H1 (cell line): ENCODE results near the gene SLC35E1. TPM values are rescaled to one million over a fixed set of nuclear protein-coding genes. Genes with fewer than 3 reads are reported as not detected.

Experiments used
- CTCF ChIA-PET: fragments of 300-600 bp; sonication (Branson Sonifier 250); formaldehyde crosslinking; loops from one replicate; lab custom pipeline; 2021; ENCODE audit not compliant: partially characterized antibody; lab: Charles Lee
- POLR2A ChIA-PET: fragments of 300-600 bp; sonication (Branson Sonifier 250); formaldehyde crosslinking; loops from one replicate; lab custom pipeline; 2021; ENCODE audit warnings: inconsistent platforms; ENCODE audit not compliant: partially characterized antibody; lab: Charles Lee
- DNase-seq, 2 experiments: peaks; one replicate each; pipeline versions ENCODE4 v3.0.0 to v3.0.0-alpha.2; 2010 to 2022; ENCODE audit warnings: low spot score in 2 of 2, low read depth in 1 of 2, mixed read lengths in 1 of 2
- FAIRE-seq: peaks from 2 replicates; lab custom pipeline; 2011; peaks lifted over from hg19 to GRCh38; lab: Jason Lieb, UNC
- H2AFZ ChIP-seq: 2 replicates; pipeline ENCODE4 v1.8.1; 2012; ENCODE audit warnings: low read length, inconsistent platforms
- H2AK5ac ChIP-seq: 2 replicates; pipeline ENCODE4 v1.6.1; 2013; ENCODE audit warnings: low read depth, low read length
- H2BK120ac ChIP-seq: replicated peaks from 2 replicates; pipeline ENCODE3; 2013; ENCODE audit warnings: low read depth, low read length, inconsistent platforms
- H2BK12ac ChIP-seq: 2 replicates; pipeline ENCODE4 v1.6.1; 2013; ENCODE audit warnings: low read depth, low read length
- H2BK15ac ChIP-seq: 2 replicates; pipeline ENCODE4 v1.6.1; 2013; ENCODE audit warnings: low read length
- H2BK20ac ChIP-seq: 2 replicates; pipeline ENCODE4 v1.6.1; 2013; ENCODE audit warnings: low read length
- H2BK5ac ChIP-seq: 2 replicates; pipeline ENCODE4 v1.6.1; 2013; ENCODE audit warnings: low read depth, low read length
- H3K14ac ChIP-seq: 2 replicates; pipeline ENCODE4 v1.6.1; 2013; ENCODE audit warnings: inconsistent platforms; ENCODE audit not compliant: insufficient read length
- H3K18ac ChIP-seq: 2 replicates; pipeline ENCODE4 v1.6.1; 2013; ENCODE audit warnings: low read length; ENCODE audit errors: extremely low read depth
- H3K23ac ChIP-seq: 2 replicates; pipeline ENCODE4 v1.6.1; 2013; ENCODE audit warnings: inconsistent platforms; ENCODE audit not compliant: insufficient read length
- H3K23me2 ChIP-seq: 2 replicates; pipeline ENCODE4 v1.6.1; 2013; ENCODE audit warnings: low read depth, low read length
- H3K27ac ChIP-seq: 2 replicates; pipeline ENCODE4 v1.6.1; 2011; ENCODE audit warnings: low read depth, low read length, inconsistent platforms
- H3K27me3 ChIP-seq, 4 experiments: replicated peaks in 1 of 4; 1 replicate in 1 of 4; 2 replicates in 3 of 4; pipeline versions ENCODE4 v1.6.1 to v1.8.1; 2011 to 2013; ENCODE audit warnings: low read length in 3 of 4, mild to moderate bottlenecking in 3 of 4, inconsistent platforms in 2 of 4, mixed read lengths in 2 of 4, moderate library complexity in 1 of 4; ENCODE audit not compliant: control insufficient read depth in 3 of 4, insufficient read depth in 3 of 4; ENCODE audit errors: extremely low read depth in 1 of 4
- H3K36me3 ChIP-seq, 4 experiments: 2 replicates each; pipeline versions ENCODE4 v1.6.1 to v1.8.1; 2011 to 2013; ENCODE audit warnings: mild to moderate bottlenecking in 4 of 4, low read length in 3 of 4, moderate library complexity in 2 of 4, control low read depth in 1 of 4, inconsistent platforms in 1 of 4; ENCODE audit not compliant: insufficient read depth in 4 of 4, control insufficient read depth in 2 of 4
- H3K4ac ChIP-seq: replicated peaks from 2 replicates; pipeline ENCODE3; 2013; ENCODE audit warnings: low read length, low read depth, mixed read lengths, inconsistent platforms; ENCODE audit not compliant: insufficient read length
- H3K4me1 ChIP-seq, 4 experiments: replicated peaks in 1 of 4; 1 replicate in 1 of 4; 2 replicates in 3 of 4; pipeline versions ENCODE4 v1.6.1 to v1.8.1; 2011 to 2013; ENCODE audit warnings: low read length in 3 of 4, inconsistent platforms in 2 of 4, mixed read lengths in 1 of 4; ENCODE audit not compliant: insufficient read depth in 4 of 4, control insufficient read depth in 3 of 4
- H3K4me2 ChIP-seq, 2 experiments: 2 replicates each; pipeline versions ENCODE4 v1.6.1 to v1.8.1; 2011 to 2013; ENCODE audit warnings: low read depth in 2 of 2, low read length in 2 of 2, control low read depth in 1 of 2, inconsistent platforms in 1 of 2, mild to moderate bottlenecking in 1 of 2; ENCODE audit not compliant: insufficient read depth in 1 of 2
- H3K4me3 ChIP-seq, 4 experiments: fragments of 200-600, 300-600 bp in 1 of 4; sonication (generic), shearing (Covaris generic), sonication (Bioruptor Twin) in 1 of 4; 2 replicates each; pipeline versions ENCODE4 v1.5.1 to v1.8.1; 2011 to 2016; ENCODE audit warnings: low read length in 4 of 4, low read depth in 3 of 4, control low read depth in 2 of 4, inconsistent platforms in 2 of 4, mild to moderate bottlenecking in 2 of 4, mixed read lengths in 1 of 4, moderate library complexity in 1 of 4; ENCODE audit not compliant: insufficient read depth in 2 of 4; ENCODE audit errors: extremely low read depth in 1 of 4
- H3K56ac ChIP-seq: replicated peaks from 2 replicates; pipeline ENCODE3; 2013; ENCODE audit warnings: low read depth, mild to moderate bottlenecking, mixed read lengths, low read length, inconsistent platforms; ENCODE audit not compliant: insufficient read length
- H3K79me1 ChIP-seq: 2 replicates; pipeline ENCODE4 v1.6.1; 2013; ENCODE audit warnings: low read depth, low read length, control low read depth
- H3K79me2 ChIP-seq, 2 experiments: 2 replicates each; pipeline versions ENCODE4 v1.6.1 to v1.8.1; 2012 to 2013; ENCODE audit warnings: low read length in 2 of 2, mild to moderate bottlenecking in 2 of 2, inconsistent platforms in 1 of 2; ENCODE audit not compliant: insufficient read depth in 2 of 2, control insufficient read depth in 1 of 2
- H3K9ac ChIP-seq, 4 experiments: replicated peaks in 1 of 4; 1 replicate in 1 of 4; 2 replicates in 3 of 4; pipeline versions ENCODE4 v1.6.1 to v1.8.1; 2011 to 2013; ENCODE audit warnings: low read depth in 3 of 4, low read length in 3 of 4, control low read depth in 2 of 4, mild to moderate bottlenecking in 2 of 4, moderate library complexity in 2 of 4, inconsistent platforms in 1 of 4; ENCODE audit errors: extremely low read depth in 1 of 4
- H3K9me3 ChIP-seq, 2 experiments: 2 replicates each; pipeline versions ENCODE4 v1.6.1 to v1.8.1; 2012 to 2013; ENCODE audit warnings: mild to moderate bottlenecking in 2 of 2, moderate library complexity in 2 of 2, control low read depth in 1 of 2, inconsistent platforms in 1 of 2, low read depth in 1 of 2, low read length in 1 of 2, mixed read lengths in 1 of 2; ENCODE audit not compliant: insufficient read depth in 2 of 2
- H4K20me1 ChIP-seq, 2 experiments: replicated peaks in 1 of 2; 2 replicates each; pipeline versions ENCODE3 to v1.8.1; 2011 to 2013; ENCODE audit warnings: inconsistent platforms in 2 of 2, low read length in 2 of 2, mild to moderate bottlenecking in 1 of 2; ENCODE audit not compliant: insufficient read depth in 2 of 2, control insufficient read depth in 1 of 2
- H4K5ac ChIP-seq: 2 replicates; pipeline ENCODE4 v1.6.1; 2013; ENCODE audit warnings: low read length, low read depth, mixed read lengths, inconsistent platforms; ENCODE audit not compliant: insufficient read length
- H4K8ac ChIP-seq: 2 replicates; pipeline ENCODE4 v1.8.0; 2013; ENCODE audit warnings: mild to moderate bottlenecking, moderate library complexity, low read length, inconsistent platforms; ENCODE audit not compliant: insufficient read depth; ENCODE audit errors: extremely low read depth
- H4K91ac ChIP-seq: replicated peaks from 2 replicates; pipeline ENCODE3; 2013; ENCODE audit warnings: low read length, mixed read lengths, inconsistent platforms; ENCODE audit not compliant: insufficient read length
- ASH2L ChIP-seq: fragments of 200-600, 300-600 bp; sonication (generic); IDR thresholded peaks from one replicate; pipeline ENCODE4 v1.7.1; 2017; ENCODE audit warnings: low read length
- EGR1 ChIP-seq: IDR thresholded peaks from 2 replicates; pipeline ENCODE4 v1.6.1; 2011; ENCODE audit warnings: low read depth, low read length, borderline replicate concordance
- EZH2 ChIP-seq: fragments of 200-600 bp; sonication (generic); IDR thresholded peaks from 2 replicates; pipeline ENCODE4 v1.7.1; 2012; ENCODE audit warnings: low read depth, mild to moderate bottlenecking, moderate library complexity, low read length, inconsistent platforms; ENCODE audit not compliant: severe bottlenecking
- HDAC2 ChIP-seq, 2 experiments: fragments of 300-600 bp in 1 of 2; sonication (generic) in 1 of 2; IDR thresholded peaks; 2 replicates each; pipeline ENCODE4 v1.6.1; 2011 to 2012; ENCODE audit warnings: low read depth in 2 of 2, low read length in 2 of 2, mild to moderate bottlenecking in 2 of 2, moderate library complexity in 2 of 2, borderline replicate concordance in 1 of 2, inconsistent platforms in 1 of 2
- NANOG ChIP-seq: IDR thresholded peaks from 2 replicates; pipeline ENCODE4 v1.6.1; 2011; ENCODE audit warnings: low read length, low read depth, mild to moderate bottlenecking, inconsistent platforms; ENCODE audit not compliant: insufficient read depth, poor library complexity, severe bottlenecking
- RNF2 ChIP-seq: fragments of 200-900, 300-1000 bp; sonication (generic); IDR thresholded peaks from 2 replicates; pipeline ENCODE4 v1.7.1; 2016; ENCODE audit warnings: borderline replicate concordance, low read depth, mild to moderate bottlenecking, antibody characterized with exemption, low read length; ENCODE audit not compliant: poor library complexity, severe bottlenecking; ENCODE audit errors: missing control alignments
- SIN3A ChIP-seq, 2 experiments: IDR thresholded peaks in 1 of 2; conservative IDR thresholded peaks in 1 of 2; 2 replicates each; pipeline ENCODE4 v1.6.1; 2011 to 2012; ENCODE audit warnings: low read length in 2 of 2, improper control_type of control experiment in 1 of 2, low read depth in 1 of 2, mild to moderate bottlenecking in 1 of 2
- SP1 ChIP-seq: IDR thresholded peaks from 2 replicates; pipeline ENCODE4 v1.6.1; 2011; ENCODE audit warnings: low read depth, low read length
- WGBS, 2 experiments: shearing (Covaris generic) in 1 of 2; methylation state at CpG; one replicate each; pipeline versions ENCODE4 v1.1.6 to v1.1.7; 2013 to 2015; ENCODE audit warnings: low lambda C conversion rate in 2 of 2, mixed read lengths in 2 of 2, inconsistent platforms in 1 of 2, low coverage in 1 of 2, missing lambda C conversion rate in 1 of 2; ENCODE audit not compliant: insufficient replicate concordance in 2 of 2, insufficient coverage in 1 of 2, insufficient read length in 1 of 2; ENCODE audit errors: extremely low coverage in 1 of 2, missing lambda C conversion rate in 1 of 2; 5-methylcytosine and 5-hydroxymethylcytosine counted together
- polyA plus RNA-seq, 7 experiments: library from polyadenylated mRNA; depleted of rRNA in 3 of 7; stranded (reverse) in 5 of 7; unstranded in 2 of 7; fragments of >200 nt in 5 of 7; fragments of 200-250 nt in 2 of 7; gene quantifications; 1 replicate in 5 of 7; 2 replicates in 1 of 7; 4 replicates in 1 of 7; pipeline versions ENCODE4 v1.2.1 to v1.2.3, GENCODE V29; 2011 to 2013; ENCODE audit warnings: missing spikeins in 2 of 7, mixed read lengths in 2 of 7
- total RNA-seq: library from RNA; stranded (reverse); fragmentation: NEBNext Ultra II Directional; extraction: Animal tissue kit (Norgen Biotek cat#: 25700); gene quantifications from 2 replicates; pipeline ENCODE4 v1.2.1, GENCODE V29; 2021
- TF ChIP-seq, protein P1 (sequence below): IDR thresholded peaks from 2 replicates; pipeline ENCODE4 v1.6.1; 2011; ENCODE audit warnings: low read depth, mild to moderate bottlenecking, low read length; ENCODE audit not compliant: insufficient read depth

The SLC35E1 gene
- total and polyA plus RNA-seq, 2 of the 8 experiments (the other 6 are each of a cell fraction or from before 2014, with no cell fraction given): 26.0 to 31.9 TPM

DNA sequence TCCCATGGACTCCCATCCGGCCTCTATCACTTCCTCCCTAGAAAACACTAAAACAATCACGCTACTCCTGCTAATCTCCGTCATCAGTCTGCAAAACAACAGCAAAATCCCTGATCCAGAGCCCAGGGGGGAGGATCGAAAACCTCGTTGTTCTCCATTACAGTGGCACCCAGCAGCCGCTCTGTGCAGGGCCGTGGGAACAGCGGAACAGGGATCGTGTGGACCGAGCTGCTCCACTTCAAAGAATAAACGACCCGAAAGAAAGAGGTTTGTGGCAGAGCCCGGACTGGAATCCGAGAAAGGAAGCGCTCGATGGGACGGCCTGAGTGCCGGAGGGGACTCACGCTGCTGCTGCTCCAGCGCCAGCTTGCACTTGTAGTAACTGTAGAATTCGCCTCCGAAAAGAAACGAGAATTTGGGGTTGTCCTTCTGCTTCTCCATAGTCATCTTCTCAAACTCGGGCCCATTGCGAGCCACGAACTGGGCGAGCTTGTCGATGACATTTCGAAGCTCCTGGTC is 30.6 kb downstream of the SLC35E1 start:
- Histone ChIP-seq H3K4ac (peak overlapping the region; percentile 32), H3K36me3 (peaks cover 0 to 21% (median 7%) of the 10 kb centered on the region in 4 experiments; a peak in 5 of 8 replicates), H2BK15ac (no peak overlapping the region), H3K23ac (no peak overlapping the region), H4K8ac (peak overlapping the region; percentile 71), H4K91ac (peak overlapping the region; percentile 55), H3K9me3 (no peaks in the 10 kb centered on the region), H3K4me3 (peak overlapping the region; percentile 86 to 99 (median 99)), H2BK20ac (no peak overlapping the region), H4K5ac (peak overlapping the region; percentile 51), H4K20me1 (peaks cover 16 to 26% of the 10 kb centered on the region in 2 experiments), H3K4me2 (peak overlapping the region; percentile 91 to 95), H3K14ac (no peak overlapping the region), H3K27me3 (no peaks in the 10 kb centered on the region), H2AFZ (no peak overlapping the region), H3K23me2 (peaks cover 6% of the 10 kb centered on the region; the same call in 1 of the 2 replicates), H3K56ac (peak overlapping the region; percentile 86), H3K18ac (peak overlapping the region; percentile 4; the same call in 1 of the 2 replicates), H3K79me2 (peaks cover 35 to 65% of the 10 kb centered on the region in 2 experiments), H2BK120ac (no peak overlapping the region), H2BK12ac (no peak overlapping the region), H3K4me1 (peaks cover 0 to 5% (median 3%) of the 10 kb centered on the region in 4 experiments; a peak in 4 of 7 replicates), H2BK5ac (no peak overlapping the region; the same call in 1 of the 2 replicates), H3K27ac (peak overlapping the region; percentile 43; the same call in 1 of the 2 replicates), H3K9ac (peak overlapping the region; percentile 85 to 91 (median 91)), H2AK5ac (0 out of 2 replicates have a peak overlapping the region, but pooled peaks have one; percentile 69), H3K79me1 (peaks cover 9% of the 10 kb centered on the region; the same call in 1 of the 2 replicates)
- ChIA-PET POLR2A (interaction anchor here (0.8 to 1.6 kb wide), 6 partner anchors 8 to 51 kb away, joined by 3 to 7 read pairs (median 4); no protein-coding TSS in a partner anchor), CTCF (interaction anchor here (1.0 to 1.6 kb wide), 3 partner anchors 15 to 25 kb away, joined by 3 to 4 read pairs (median 3); no protein-coding TSS in a partner anchor)
- FAIRE-seq (no peak), DNase-seq (no peak)
- WGBS, 2 experiments: 10% methylated on average over 24 of the region's 29 CpGs; no CpG with 5 or more reads in 1 of the 2 experiments
- TF ChIP-seq SIN3A (conservative IDR thresholded peaks at IDR 0.05 in 1 of 2, IDR thresholded peaks at IDR 0.05 in 1 of 2; ENCODE audit: low read depth in 1 of 2, low read length in 2 of 2) (peak; percentile 17 to 63; a peak in 2 of 4 replicates), ASH2L (no peak), EGR1 (no peak), NANOG (no peak), EZH2 (no peak), HDAC2 (IDR thresholded peaks at IDR 0.05; ENCODE audit: borderline replicate concordance in 1 of 2, low read depth in 2 of 2, low read length in 2 of 2) (0 out of 4 replicates have a peak, but pooled peaks of 1 of the 2 experiments have one; percentile 51), SP1 (no peak), RNF2 (no peak)
- TF ChIP-seq, protein P1, sequence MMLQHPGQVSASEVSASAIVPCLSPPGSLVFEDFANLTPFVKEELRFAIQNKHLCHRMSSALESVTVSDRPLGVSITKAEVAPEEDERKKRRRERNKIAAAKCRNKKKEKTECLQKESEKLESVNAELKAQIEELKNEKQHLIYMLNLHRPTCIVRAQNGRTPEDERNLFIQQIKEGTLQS: no peak
